ENCODE results near the gene CDH4. TPM values are rescaled to one million over a fixed set of nuclear protein-coding genes. Genes with fewer than 3 reads are reported as not detected.

Gene CDH4
- total RNA-seq, 1 donor from 2014 or later, result under 0.01 TPM

DNA sequence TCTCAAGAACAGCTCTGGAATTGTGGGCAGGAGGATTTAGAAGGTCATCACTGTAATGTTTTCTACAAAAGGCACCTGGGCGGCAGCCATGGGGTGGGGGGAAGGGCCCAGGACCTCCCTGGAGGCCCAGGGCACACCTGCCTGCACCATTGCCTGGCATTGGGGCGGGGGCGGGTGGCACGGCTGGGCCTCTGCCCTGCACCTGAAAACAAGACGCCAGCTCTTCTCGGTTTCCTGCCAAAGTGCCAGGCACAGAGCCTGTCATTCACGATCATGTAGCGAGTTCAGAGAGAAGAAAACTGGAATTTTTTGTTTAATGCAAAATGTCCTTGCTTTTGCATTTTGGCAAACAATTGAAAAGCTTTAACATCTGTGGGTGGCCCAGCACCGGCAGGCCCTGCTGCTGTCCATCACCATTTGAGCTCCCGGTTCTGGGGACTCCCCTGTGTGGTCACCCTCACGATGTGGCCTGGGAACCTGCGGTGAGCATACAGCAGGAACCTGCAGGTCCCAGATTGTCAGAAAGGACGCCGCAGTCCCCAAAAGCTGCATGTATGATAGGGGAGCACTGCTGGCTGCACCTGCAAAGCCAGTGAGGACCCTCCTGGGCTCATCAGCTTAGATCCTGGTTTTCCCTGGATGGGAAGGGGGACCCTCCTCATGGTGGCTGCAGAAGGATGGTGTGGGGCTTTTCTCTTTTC lies 262.9 kb downstream of the CDH4 start:
- DNase-seq (ENCODE audit: low read depth in 2 of 2), result no peak

DNA sequence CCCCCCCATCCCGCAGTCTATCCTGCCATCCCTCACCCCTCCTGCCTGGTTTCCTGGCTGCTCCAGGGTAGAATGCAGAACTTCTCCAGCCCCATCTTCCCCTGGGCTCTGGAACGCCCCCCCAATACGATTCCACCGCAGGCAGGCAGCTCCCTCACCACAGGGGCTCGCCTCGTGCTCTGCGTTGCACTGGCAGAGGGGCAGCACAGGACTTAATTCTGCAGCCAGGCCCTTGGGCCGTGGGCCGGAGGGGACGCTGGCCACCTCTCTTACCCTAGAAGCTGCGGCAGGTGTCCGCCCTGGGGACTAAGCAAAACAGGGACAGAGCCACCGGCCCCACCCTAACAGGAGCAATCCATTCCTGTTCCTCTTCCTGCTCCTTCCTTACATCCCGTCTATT lies 263.9 kb downstream of the CDH4 start:
- no peak for DNase-seq (ENCODE audit: low read depth in 2 of 2)

DNA sequence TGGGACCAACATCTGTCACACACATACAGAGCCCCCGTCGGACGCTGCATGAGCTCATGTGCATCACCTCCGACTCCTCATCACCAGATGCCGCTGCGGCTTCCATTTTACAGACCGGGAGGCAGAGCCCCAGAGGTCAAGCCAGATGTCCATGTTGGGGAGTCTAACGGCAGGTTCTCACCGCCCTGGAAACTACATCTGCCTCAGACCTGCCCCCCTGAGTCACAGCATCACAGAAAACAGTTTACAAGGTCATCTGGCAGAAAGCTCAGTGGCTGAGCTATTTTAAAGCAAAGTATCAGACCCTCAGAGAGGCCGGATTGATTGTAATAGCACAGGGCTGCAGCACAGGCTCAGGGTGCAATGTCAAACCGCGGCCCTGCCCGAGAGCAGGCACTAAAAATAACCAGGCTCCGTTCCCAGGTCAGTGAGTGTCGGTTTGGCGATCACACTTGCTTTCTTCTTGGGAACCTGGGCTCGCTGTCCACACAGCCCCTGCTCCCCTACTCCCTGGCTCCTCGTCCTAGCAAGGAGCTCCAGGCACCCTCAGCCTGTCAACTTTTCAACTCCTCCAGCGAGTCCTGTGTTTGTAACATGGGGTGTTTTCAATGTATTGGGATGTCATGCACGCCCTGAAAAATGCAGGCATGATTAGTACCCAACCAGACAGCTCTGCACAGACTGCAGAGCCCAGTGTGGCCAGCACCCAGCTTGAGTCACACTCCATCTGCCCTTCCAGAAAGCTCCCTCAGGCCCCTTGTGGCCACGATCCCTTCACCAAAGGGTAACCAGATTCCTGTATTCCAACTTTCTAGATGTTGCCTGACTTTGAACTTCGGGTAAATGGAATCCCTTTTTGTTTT lies 264.5 kb downstream of the CDH4 start:
- no peak for DNase-seq (ENCODE audit: low read depth in 2 of 2)

DNA sequence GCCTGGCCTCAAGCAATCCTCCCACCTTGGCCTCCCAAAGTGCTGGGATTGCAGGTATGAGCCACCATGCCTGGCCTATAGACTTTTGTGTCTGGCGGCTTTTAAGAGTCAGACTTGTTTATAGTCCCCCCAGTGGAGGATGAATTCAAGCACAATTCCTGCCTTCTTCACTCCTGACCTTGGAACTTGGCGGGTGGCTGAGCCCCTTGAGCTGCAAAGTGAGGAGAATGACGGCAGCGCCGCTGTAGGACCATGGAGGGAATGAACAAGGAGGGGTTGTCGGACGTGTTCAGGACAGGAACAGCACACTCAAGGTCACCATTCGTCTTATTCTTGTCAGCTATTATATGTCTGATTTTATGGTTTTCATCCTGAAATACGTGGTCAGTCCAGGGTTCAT lies 265.4 kb downstream of the CDH4 start:
- DNase-seq (ENCODE audit: low read depth in 2 of 2), result no peak

DNA sequence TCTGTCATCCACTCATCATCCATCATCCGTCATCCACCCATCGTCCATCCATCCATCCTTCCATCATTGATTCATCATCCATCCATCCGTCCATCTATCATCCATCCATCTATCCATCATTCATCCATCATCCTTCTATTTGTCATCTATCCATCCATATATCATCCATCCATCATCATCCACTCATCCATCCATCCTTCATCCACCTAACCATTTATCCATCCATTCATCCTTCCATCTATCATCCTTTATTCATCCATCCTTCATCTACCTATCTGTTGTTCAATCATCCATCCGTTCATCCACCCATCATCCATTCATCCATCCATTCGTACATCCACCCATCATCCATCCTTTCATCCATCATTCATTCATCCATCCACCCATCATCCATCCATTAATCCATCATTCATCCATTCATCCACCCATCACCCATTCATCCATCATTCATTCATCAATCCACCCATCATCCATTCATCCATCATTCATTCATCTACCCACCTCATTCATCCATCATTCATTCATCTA lies 266.4 kb downstream of the CDH4 start:
- DNase-seq (ENCODE audit: low read depth in 2 of 2), result no peak

DNA sequence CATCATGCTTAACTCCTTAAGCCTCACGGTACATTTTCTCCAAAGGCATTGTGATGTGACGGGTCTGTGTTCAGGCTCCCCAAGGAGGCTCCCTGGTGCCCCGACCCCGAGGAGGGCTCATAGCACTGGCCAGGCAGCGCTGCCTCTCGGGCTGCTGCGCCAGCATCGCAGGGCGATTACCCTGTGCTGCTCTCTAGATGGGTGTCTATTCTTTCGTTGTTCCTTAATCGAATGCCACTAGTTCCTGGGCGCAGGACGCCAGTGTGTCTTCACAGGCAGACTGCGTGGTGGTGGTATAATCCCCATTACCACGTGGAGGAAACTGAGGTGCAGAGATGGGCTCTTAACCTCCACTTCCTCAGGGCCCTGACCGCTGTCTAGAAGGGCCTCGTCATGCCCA lies 267.4 kb downstream of the CDH4 start:
- no peak for DNase-seq (ENCODE audit: low read depth in 2 of 2)

DNA sequence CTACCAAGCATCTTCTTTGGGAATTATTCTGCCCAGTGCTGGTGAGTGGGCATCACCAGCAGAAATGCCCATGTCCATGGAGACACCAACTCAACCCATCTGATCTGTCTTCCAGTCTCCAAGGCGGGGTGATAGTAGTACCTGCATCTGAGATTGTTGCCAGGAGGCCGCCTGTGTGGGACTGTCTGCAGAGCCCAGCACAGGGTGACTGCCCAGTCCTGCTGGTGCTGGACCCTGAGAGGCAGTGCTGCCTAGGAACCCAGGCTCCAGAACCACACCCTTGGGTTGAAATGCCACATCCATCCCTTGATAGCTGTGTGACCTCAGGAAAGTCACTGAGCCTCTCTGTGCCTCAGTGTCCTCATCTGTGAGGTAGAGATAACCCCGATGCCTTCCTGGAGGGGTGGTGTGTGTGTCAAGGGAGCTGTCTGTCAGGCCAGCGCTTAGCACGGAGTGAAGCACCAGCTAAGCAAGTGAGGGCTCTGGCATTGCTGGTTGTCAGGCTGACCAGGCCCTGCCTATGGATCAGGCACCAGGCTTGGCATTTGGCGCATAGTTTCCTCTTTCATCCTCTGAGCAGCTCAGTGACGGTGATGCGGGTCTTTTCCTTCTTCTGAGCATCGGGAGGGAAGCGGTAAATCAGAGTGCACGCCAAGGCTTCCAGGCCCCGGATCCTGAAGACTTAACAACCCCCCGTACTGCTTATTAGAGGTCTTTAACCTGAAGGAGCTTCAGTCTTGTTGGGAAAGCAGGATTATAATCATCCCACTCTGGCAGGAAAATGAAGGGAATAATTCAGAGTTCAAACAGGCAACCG lies 268.2 kb downstream of the CDH4 start:
- no peak for DNase-seq (ENCODE audit: low read depth in 2 of 2)

DNA sequence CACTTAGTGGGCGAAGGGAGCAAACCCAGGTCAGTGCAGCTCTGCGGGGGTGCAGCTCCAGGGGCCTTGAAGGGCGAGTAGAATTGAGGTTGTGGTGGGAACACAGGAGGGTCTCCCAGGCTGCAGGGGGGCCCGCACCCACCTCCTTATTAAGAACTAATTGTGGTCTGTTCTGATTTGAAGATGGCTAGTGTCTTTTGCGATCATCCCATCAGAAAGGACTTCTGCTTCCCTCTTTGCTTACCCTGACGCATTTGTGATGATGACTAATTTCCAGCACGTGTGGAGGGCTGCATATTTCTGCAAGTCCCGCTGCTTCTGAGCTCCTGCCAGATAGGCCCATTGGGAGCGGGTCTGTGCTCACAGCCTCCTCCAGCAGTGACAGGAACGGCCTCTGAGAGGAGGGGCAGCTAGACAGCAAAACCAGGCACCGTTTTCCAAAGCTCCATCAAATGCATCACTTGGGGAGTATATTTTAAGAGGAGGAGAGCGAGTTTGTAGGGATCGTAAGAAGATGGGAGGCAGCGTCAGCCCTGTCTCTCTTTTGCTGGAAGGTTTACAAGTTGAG lies 268.9 kb downstream of the CDH4 start:
- no peak for DNase-seq (ENCODE audit: low read depth in 2 of 2)

DNA sequence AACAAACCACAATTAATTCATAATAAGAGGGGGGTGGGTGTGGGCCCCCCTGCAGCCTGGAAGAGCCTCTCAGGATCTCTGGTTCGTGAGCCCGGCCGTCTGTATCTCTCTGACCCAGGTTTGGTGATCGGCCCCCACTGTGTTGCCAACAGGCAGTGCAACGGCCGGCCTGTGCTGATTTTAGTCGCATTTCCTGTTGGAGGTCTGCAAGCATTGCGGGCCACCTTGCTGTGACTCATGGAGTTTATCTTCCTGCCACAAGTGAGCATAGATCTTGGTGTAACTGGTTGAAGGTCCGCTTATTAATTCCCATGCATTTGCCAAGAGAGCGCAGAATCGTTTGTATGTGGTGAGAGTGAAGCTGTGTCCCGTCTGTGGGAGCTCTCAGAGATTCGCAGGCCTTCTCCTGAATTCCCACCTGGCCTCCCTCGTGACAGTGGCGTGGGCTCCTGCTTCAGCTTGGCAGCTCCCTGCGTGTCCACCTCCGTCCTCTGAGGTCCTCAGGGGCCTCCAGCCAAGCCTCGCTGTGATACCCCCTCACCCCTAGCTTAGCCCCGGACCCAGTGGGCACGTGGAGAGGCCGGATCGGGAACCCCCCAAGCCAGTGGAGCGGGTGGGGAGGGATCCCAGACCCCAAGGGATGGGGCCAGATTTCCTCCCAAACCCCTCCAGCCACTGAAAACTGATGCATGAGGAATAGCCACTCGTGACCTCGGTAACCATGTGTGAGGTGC lies 269.8 kb downstream of the CDH4 start:
- no peak for DNase-seq (ENCODE audit: low read depth in 2 of 2)

DNA sequence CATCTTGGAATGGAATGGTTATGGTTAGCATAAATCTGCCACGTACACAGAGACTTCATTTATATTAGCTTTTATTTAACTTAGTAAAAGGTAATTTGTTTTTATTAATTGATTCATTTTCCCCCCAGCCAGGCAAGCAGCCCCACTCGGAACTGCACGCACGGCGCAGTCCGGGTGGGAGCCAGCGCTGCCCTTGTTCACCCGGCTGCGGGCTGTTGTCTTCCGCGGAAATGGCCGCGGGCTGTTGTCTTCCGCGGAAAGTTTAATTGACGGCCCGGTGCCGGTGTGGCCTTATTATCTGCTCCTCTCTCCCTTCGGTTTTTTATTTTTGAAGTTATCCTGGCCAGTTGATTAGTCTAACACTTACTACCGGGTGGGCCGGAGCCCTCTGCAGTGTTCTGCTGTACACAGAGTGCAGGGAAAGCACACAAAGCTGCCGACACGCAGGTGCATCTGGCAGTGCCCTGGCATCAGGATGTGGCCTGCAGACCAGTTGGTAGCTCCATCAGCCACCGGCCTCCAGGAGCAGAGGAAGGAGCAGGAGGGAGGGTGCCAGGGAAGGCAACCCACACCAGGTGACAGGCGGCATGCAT lies 270.5 kb downstream of the CDH4 start:
- no peak for DNase-seq (ENCODE audit: low read depth in 2 of 2)

DNA sequence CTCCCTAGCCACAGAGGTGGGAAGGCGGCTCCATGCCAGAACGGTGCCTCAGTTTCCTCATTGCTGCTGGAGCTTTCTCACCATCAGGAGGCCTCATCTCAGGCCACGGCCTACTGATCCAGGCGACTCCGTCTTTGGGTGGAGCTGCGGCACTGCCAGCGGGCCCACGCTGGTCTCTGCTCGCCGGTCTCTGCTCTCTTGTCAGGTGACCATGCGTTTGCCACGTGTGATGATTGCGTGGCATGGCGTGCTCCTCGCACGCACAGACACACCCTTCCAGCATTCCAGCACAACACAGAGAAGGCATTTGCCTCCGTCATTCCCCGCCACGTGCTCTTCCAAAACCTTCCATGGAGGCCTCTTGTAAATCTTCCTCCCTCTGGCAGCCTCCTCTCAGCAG lies 271.1 kb downstream of the CDH4 start:
- DNase-seq (ENCODE audit: low read depth in 2 of 2), result no peak

DNA sequence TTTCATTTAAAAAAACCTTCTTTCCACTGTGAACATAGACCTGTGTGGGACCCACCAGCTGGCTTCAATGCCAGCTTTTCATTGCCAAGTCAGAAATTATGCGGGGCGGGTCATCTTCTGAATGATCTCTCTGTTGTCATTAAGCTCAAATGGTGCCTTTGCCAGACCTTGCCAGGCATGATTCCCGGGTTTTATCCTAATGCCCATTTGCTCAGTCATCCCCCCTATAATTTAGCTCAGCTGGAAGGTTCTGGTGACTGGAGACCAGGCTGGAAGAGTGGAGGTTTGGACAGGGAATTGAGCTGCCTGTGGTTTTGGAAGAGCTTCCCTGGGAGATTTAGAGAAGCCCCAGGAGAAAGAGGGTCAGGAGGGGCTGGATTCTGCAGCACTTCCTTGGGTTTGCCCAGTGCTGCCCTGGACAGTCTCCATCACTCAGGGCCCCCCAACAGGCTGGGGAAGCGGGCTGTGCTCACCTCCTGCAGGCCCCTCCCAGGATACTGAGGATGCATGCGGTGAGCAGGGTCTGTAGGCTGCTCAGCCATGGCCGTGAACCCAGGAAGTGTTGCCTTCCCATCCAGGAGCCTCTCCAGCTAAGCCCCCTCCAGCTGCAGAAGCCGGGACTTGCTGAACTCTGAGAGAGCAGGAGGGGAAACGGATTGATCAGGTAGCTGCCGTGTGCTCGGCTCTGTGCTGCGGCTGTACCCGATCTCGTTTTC lies 273.0 kb downstream of the CDH4 start:
- DNase-seq (ENCODE audit: low read depth in 2 of 2), result no peak

DNA sequence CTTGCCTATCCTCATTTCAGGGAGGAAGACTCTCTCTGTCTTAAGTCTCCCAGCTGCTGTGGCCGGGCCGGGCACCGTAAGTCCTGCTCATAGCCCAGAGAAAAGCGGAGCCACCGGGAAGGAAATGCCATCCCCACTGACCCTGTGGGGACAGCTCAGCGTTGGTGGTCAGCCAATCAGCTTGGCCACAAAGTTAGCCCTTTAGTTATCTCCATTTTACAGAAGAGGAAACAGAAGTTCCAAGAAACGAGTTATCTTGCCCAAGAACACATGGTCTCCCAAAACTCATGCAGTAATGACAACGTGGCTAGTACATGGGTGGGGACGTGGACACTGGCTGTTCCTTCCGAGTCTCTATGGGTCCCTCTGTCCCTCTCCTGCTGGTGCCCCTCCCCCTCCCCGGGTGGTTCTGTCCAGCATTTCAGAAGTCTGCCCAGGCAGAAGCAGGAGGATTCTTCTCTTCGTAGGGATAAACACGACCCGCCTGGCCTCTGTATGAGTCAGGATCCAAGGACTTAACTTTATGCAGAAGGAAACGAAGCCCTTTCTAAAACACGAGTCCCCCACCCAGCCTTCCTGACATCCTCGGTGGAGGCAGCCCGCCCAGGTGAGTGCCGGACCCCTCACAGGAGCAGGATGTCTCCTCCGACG lies 273.8 kb downstream of the CDH4 start:
- DNase-seq (ENCODE audit: low read depth in 2 of 2), result no peak

DNA sequence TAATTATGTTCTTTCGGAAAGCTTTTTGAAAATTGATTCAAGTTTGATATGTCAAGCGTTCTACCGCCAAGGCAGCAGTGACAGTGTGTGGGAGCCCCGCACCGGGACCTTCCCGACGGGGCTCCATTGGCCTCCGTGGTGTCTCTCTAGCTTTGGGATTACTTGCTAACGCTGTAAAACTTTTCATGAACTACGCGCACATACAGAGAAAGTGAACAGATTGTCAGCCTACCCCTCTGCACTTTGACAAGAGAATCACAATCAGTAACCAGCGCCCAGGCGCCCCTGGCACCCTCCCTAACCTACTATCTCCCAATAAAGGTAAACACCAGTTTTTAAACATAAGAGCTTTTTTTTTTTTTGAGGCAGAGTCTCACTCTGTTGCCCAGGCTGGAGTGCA lies 274.8 kb downstream of the CDH4 start:
- DNase-seq (ENCODE audit: low read depth in 2 of 2), result no peak

DNA sequence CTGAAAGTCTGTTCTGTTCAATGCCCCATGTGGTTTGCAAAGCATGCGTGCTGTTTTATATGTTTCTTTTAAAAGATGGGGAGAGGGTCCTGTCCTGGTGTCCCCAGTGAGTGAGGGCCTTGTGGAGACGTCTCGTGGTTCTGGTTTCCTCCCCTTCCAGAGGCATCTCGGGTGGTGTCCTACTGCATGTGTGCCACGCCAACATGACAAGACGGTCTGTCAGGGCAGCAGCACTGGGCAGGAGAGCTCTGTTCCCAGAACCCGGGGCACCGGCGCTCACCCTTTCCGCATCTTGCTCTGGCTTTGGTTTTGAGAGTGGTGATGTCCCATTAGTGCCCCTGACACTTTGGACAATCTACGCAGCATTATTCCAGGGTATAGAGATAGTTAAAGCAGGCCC lies 275.6 kb downstream of the CDH4 start:
- no peak for DNase-seq (ENCODE audit: low read depth in 2 of 2)

DNA sequence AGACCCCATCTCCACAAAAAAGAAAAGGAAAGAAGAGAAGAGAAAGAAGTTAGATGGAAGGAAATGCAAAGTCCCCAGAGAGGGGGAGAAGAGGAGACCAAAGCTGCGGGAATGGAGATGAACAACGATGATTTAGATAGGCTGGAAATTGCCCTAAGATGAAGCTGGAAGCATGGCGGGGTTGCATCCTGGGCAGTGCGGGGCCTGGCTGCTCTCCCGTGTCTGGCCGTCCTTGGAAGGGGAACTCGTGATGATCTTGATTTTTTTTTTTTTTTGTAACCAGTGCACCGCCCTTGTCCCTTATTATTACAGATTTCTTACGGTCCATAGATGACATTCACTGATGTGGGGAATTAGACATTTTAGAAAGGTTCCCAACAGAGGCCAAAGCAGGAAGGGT lies 276.5 kb downstream of the CDH4 start:
- DNase-seq (ENCODE audit: low read depth in 2 of 2), result no peak

DNA sequence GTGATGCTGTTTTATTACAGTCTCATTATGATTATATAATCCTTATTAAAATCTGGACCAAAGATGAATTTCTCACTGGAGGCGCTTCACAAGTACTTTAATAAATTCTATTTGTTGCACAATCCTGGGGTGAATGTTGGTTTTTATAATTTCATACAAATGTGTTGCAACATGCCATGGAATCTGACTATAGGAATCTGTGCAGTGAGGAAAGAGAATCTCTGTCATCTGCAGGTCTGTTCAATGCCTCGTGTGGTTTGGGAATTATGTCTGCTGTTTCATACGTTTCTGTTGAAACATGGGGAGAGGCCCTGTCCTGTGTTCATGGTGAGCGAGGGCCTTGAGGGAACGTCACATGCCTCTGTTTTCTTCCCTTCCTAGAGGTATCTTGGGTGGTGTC lies 277.3 kb downstream of the CDH4 start:
- no peak for DNase-seq (ENCODE audit: low read depth in 2 of 2)

DNA sequence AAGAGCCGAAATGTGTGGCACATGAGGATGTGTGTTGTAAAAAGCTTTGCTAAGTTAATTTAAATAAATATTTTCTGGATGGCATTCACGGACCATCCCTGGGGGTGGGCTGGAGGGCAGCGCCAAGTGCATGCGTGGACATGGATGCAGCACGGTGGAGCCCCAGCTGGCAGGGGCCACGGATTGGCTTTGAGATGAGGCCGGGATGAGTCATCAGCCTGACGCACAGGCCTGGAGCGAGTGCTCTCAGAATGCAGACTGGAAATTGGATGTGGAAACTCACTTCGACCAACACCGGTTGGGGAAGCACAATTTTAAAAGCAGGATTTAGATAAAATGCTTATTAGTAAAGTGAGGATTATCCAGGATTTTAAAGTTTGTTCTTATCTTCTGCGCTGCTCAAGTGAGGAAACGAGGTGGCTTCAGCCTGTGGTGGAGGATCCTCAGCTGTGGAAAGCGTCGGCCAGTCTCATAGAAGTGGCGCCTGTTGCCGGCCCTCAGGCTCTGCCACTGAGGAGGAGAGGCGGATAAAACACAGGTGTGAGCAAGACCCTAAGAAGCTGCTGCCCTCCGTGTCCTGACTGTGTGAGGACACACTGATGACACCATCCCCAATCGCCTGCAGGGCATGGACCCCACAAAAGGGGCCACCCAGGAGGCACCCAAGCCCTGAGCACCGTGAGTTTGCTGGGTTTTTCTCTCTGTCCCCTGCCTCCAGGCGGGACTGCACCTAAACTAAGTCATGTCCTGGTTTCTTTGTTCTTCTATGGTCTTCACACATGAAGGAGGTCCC lies 279.7 kb downstream of the CDH4 start:
- DNase-seq (ENCODE audit: low read depth in 2 of 2), result no peak

DNA sequence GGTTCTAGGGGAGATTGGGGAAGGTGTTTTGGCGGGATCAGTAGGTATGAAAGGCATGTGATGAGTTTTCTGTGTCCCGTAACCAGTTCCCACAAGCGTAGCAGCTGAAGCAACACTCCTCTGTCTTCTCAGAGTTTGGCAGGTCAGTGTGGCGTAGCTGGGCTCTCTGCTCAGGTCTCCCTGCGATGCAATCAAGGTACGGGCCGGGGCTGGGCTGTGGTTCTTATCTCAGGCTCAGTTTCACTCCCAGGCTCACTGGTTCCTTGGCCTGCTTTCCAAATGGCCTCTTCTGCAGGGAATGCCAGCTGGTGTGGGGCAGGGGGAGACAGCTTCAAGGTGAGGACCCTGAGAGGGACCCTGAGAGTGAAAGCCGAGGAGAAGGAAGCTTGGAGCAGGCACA lies 280.7 kb downstream of the CDH4 start:
- no peak for DNase-seq (ENCODE audit: low read depth in 2 of 2)
